Posterior cingulate gyrus (tissue), 11 donors: ENCODE measurements around the gene PLB1.

Source experiments
- DNase-seq, 10 donors: peaks; one replicate each; pipeline versions ENCODE4 v3.0.0 to v3.0.0-alpha.2; 2020 to 2021; ENCODE audit warnings: mixed read lengths in 3 of 10
- intact Hi-C: fragments of 100-400 bp; cut with DNase I; formaldehyde crosslinking; loops from one replicate; pipeline ENCODE4 v1.15.1; 2023

The PLB1 gene

GRCh38 chr2:28495551-28496250 is at the start of gene PLB1:
Gene PLB1, plus strand, starts transcription at chr2:28496060. Its CDS starts 55 bp downstream, at chr2:28496115.
- intact Hi-C loops = no loop called here

GRCh38 chr2:28446531-28446930 is 49.3 kb upstream of the PLB1 start:
- intact Hi-C loops = no loop called here
- no peak for DNase-seq

More at GRCh38 chr2:28495551-28496250, at the start of gene PLB1:
- DNase-seq = no peak

GRCh38 chr2:28447086-28447485 is 48.8 kb upstream of the PLB1 start:
- DNase-seq = no peak
- intact Hi-C loops = no loop called here

- intact Hi-C loops = no loop called here
- no peak for DNase-seq
These were observed 47.7 kb upstream of the PLB1 start for GRCh38 chr2:28447943-28448792.

- no peak for DNase-seq
- intact Hi-C loops = no loop called here
These were observed 47.1 kb upstream of the PLB1 start for GRCh38 chr2:28448793-28449100.

GRCh38 chr2:28449126-28449487 is 46.8 kb upstream of the PLB1 start:
- intact Hi-C loops = no loop called here
- no peak for DNase-seq

- DNase-seq = peak in 1 of 10 donors; percentile 71
- intact Hi-C loops = no loop called here
These were observed 46.1 kb upstream of the PLB1 start for GRCh38 chr2:28449488-28450395.

- intact Hi-C loops = no loop called here
- no peak for DNase-seq
These were observed 44.8 kb upstream of the PLB1 start for GRCh38 chr2:28450901-28451565.

GRCh38 chr2:28451793-28452533 is 43.9 kb upstream of the PLB1 start:
- no peak for DNase-seq

GRCh38 chr2:28452534-28453081 is 43.3 kb upstream of the PLB1 start:
- peak in 8 of 10 donors; percentile 23 to 91 (median 62) for DNase-seq
- intact Hi-C loops = loop anchor here (2.0 kb wide), 1 partner anchor 748 kb away; no protein-coding TSS in a partner anchor

More at GRCh38 chr2:28451793-28452533, 43.9 kb upstream of the PLB1 start:
- intact Hi-C loops = loop anchor here (2.0 kb wide), 1 partner anchor 747 kb away; no protein-coding TSS in a partner anchor

GRCh38 chr2:28453396-28453795 is 42.5 kb upstream of the PLB1 start:
- no peak for DNase-seq
- intact Hi-C loops = loop anchor here (2.0 kb wide), 1 partner anchor 749 kb away; no protein-coding TSS in a partner anchor

GRCh38 chr2:28454016-28454930 is 41.6 kb upstream of the PLB1 start:
- no peak for DNase-seq

GRCh38 chr2:28457237-28457636 is 38.6 kb upstream of the PLB1 start:
- intact Hi-C loops = no loop called here
- DNase-seq = peak in 1 of 10 donors; percentile 36

More at GRCh38 chr2:28454016-28454930, 41.6 kb upstream of the PLB1 start:
- intact Hi-C loops = no loop called here

- DNase-seq = no peak
- intact Hi-C loops = no loop called here
These were observed 34.8 kb upstream of the PLB1 start for GRCh38 chr2:28461056-28461455.

GRCh38 chr2:28462122-28462521 is 33.7 kb upstream of the PLB1 start:
- no peak for DNase-seq
- intact Hi-C loops = no loop called here

- intact Hi-C loops = no loop called here
- no peak for DNase-seq
These were observed 32.5 kb upstream of the PLB1 start for GRCh38 chr2:28463211-28463816.

GRCh38 chr2:28463893-28464292 is 32.0 kb upstream of the PLB1 start:
- intact Hi-C loops = no loop called here
- DNase-seq = no peak
